Astrocyte (in vitro differentiated cells and primary cell): ENCODE data around the gene ELMO3.

ENCODE experiments used
- EZH2 ChIP-seq: IDR thresholded peaks from 2 replicates; pipeline ENCODE4 v1.6.1; 2012; ENCODE audit warnings: mild to moderate bottlenecking, low read length, inconsistent platforms; ENCODE audit not compliant: insufficient read depth
- TF ChIP-seq, protein P1 (sequence below): IDR thresholded peaks from 2 replicates; pipeline ENCODE4 v1.5.1; 2011; ENCODE audit warnings: low read depth, mild to moderate bottlenecking, inconsistent platforms, low read length, moderate library complexity; ENCODE audit not compliant: insufficient read depth

DNA sequence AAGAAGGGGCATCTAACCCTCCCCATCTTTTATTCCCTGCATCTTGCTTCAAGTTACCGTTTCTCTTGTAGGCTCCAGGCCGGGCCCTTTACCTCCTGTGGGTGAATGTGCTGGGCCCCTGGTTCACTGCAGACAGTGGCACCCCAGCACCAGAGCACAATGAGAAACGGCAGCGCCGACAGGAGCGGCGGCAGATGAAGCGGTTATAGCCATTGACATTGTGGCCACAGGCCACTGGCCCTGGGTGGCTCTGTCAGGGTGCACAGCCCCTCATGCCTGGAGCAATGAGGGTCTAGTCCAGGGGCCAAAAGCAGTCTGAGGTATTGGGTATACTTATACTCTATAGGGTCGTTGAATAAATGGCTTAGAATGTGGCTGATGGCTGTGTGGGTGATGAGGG, 30.0 kb downstream of the ELMO3 start:
- TF ChIP-seq, protein P1, sequence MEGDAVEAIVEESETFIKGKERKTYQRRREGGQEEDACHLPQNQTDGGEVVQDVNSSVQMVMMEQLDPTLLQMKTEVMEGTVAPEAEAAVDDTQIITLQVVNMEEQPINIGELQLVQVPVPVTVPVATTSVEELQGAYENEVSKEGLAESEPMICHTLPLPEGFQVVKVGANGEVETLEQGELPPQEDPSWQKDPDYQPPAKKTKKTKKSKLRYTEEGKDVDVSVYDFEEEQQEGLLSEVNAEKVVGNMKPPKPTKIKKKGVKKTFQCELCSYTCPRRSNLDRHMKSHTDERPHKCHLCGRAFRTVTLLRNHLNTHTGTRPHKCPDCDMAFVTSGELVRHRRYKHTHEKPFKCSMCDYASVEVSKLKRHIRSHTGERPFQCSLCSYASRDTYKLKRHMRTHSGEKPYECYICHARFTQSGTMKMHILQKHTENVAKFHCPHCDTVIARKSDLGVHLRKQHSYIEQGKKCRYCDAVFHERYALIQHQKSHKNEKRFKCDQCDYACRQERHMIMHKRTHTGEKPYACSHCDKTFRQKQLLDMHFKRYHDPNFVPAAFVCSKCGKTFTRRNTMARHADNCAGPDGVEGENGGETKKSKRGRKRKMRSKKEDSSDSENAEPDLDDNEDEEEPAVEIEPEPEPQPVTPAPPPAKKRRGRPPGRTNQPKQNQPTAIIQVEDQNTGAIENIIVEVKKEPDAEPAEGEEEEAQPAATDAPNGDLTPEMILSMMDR: no peak
- no peak for TF ChIP-seq EZH2
